CMK (cell line): ENCODE data around the gene TRERF1.
"Not testable (repeated sequence)": the region's sequence is repeated elsewhere in the genome, so short reads cannot be mapped to it uniquely, and the experiment has no call there.

Experiments used
- DNase-seq: peaks from one replicate; pipeline ENCODE4 v3.0.0-alpha.2; 2010; ENCODE audit warnings: low read depth

The TRERF1 gene

DNA sequence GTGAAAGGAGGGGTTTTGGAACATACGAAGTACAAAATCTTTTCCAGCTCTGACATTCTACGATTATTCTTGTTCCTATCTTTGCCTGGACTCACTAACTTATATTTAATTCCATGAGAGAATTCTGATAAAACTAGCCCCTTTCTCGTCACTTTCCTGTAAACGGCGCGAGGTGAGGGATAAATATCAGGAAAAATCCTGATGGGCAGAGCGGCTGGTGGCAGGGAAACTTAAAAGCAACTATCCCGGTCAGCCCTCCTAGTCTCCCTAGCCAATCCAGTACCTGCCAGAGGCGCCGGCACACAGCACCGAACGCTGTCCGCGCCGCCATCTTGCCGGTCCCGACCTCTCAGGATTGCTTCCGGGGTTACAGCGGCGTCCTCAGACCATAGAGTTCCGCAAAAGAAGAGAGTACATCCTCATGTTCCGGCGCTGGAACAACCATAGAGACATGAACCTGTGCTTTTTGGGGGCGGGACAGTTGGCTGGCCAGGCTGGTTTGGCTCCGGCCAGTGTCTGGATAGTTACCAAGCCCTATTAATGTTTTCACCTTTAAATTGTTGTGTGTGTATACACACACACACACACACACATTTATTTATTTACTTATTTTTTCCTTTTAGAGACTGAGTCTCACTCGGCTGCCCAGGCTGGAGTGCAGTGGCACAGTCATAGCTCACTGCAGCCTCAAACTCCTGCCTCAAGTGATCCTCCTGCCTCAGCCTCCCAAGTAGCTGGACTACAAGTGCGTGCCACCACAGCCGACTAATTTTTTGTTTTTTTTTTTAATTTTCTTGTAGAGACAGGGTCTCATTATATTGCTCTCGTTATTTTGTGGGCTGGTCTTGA is 234.0 kb downstream of the TRERF1 start, which contains the start of gene MRPS10:
MRPS10 (minus strand) TSS at position 343 of the 849 bp plus-strand sequence; CDS start at position 331, 12 bp downstream.
- DNase-seq = peak; percentile 79

- no peak for DNase-seq
These were observed 234.6 kb downstream of the TRERF1 start for GRCh38 chr6:42217157-42217518.

GRCh38 chr6:42216495-42216894 is 235.2 kb downstream of the TRERF1 start:
- not testable (repeated sequence) for DNase-seq

DNA sequence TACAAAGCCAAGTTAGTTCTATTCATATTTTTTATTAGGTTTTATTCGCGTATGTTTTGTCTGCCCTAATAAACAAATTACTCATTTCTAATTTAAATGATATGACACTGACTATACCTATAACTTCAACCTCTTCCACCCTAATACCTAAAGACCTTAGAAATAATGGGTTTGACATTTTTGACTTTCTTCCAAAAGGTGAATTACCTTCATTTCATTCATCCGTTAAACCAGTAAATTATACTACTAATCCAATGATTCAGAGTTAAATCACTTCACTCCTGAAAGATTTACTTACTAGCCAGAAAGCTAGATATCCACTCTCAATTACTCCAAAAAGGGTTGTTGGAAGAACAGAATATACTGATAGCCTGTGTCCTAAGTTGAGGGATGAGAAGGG is 239.3 kb downstream of the TRERF1 start:
- no peak for DNase-seq

GRCh38 chr6:42211726-42212125 is 240.0 kb downstream of the TRERF1 start:
- no peak for DNase-seq

DNA sequence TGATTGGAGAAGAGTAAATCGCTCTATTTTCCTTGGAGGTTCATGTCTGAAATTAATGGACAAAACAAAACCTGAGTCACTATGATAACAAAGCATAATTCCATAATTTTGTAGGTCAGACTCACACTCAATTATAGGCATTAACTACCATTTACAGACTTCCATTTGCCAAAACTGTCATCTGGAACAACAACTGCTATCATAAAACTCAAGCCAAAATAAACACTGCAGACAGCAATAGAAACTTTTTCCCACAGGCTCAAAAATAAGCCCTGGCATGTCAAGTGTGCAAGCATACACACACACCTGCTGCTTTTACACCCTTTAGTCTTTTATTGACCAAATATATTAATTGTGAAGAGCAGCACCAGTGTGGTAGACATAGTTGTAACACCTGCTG is 241.2 kb downstream of the TRERF1 start:
- DNase-seq = no peak

GRCh38 chr6:42207559-42207958 is 244.2 kb downstream of the TRERF1 start:
- not testable (repeated sequence) for DNase-seq

GRCh38 chr6:42204768-42205282 is 246.9 kb downstream of the TRERF1 start:
- no peak for DNase-seq

GRCh38 chr6:42203183-42203582 is 248.5 kb downstream of the TRERF1 start:
- DNase-seq = no peak

- not testable (repeated sequence) for DNase-seq
These were observed 249.4 kb downstream of the TRERF1 start for GRCh38 chr6:42202131-42202915.

DNA sequence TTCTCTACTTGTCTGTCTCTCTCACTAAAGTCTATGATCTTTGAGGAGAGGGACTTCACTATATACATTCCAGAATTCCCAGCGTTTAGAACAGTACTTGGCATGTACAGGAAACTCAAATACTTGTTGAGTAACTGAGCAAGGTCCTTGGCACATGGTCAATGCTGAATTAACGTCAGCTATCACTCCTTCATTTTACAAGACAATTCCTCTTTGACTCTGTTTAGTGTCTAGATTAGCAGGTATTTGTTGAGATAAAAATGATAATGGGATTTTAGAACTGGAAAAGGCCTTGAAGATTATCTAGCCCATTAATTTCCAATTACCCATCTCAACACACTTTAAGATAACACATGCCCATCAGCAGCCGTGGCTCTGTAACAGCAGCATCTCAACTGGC is 250.3 kb downstream of the TRERF1 start:
- DNase-seq = no peak

DNA sequence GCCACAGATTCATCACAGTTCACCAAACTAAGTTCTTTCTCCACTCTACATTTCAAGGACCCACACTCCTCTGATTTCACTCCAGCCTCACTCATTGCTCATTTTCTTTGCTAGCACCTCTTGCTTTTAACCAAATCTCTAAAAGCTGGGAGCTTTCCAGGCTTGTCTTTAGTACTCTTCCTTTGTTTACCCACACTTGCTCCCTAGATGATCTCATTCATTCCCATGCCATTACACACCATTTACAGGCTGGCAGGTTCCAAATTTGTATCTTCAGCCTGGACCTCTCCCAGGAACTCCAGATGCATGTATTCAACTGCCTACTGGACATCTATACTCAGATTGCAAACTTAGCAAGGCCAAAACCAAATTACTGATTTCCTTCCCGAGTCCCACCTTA is 251.7 kb downstream of the TRERF1 start:
- DNase-seq = no peak

DNA sequence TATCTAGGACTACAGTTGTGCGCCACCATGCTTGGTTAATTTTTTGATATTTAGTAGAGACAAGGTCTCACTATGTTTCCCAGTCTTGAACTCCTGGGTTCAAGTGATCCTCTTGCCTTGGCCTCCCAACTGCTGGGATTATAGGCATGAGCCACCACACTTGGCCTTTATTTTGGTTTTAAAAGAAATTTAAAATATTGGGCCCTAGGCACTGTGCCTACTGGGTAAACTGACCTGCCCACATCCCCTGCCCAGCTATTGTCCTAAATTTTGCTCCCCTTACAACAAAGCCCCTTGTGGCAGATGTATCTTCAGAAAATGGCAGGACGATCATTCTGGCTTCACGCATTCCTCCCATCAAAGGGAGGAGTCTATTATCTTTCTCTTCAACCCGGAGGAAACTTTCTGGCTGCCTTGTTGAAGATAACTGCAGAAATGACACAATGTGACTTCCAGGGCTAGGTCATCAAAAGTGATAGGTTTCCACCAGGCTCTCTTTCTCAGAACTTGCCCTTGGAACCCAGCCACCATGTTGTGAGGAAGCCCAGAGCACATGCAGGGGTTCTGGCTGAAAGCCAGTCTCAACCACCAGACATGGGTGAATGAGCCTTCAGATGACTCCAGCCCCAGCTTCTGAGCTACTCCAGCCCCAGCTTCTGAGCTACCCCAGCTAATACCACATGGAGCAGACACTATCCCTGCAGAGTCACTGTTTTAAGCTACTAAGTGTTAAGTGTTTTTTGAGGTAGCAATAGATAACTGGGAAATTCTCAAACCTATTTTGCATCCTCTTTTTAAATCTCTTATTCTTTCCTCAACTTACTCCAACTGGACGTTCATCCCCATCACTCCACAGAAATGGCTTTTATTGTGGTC is 252.4 kb downstream of the TRERF1 start:
- DNase-seq = peak; percentile 68

DNA sequence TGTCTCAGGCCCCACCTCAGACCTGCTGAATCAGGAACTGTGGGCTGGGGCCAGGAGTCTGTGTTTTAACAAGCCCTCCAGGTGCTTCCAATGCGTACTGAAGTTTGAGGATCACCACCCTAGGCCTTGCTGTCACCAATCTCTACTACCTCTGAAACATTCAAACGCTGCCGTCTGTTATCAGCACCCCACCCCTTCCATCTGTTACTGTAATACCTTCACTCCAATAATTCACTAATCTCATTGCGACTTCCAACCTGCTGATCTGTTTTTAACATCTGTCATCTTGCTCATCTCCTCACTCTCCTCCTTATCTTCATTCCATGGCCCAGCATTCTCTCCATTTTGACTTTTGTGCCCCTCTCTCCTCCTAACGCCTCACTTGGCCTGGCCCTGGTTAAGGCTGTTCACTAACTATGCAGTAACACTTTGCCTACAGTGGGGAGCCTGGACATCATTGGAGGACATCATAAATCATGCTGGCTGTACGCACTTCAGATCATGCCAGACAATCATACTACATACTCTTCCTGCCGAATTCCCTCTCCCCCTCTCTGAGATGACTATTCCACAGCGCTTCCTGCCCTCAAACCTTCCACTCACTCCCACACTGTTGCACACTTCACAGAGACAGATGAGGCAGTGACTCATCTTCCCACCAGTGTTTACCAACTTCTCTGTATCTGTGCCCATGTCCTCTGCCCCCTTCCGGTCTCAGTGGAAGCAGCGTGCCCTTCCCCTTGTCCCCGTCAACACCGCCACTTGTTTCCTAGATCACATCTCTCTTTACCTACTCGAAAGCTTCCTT is 254.0 kb downstream of the TRERF1 start:
- DNase-seq = peak; percentile 83

- no peak for DNase-seq
These were observed 256.3 kb downstream of the TRERF1 start for GRCh38 chr6:42195415-42195814.

DNA sequence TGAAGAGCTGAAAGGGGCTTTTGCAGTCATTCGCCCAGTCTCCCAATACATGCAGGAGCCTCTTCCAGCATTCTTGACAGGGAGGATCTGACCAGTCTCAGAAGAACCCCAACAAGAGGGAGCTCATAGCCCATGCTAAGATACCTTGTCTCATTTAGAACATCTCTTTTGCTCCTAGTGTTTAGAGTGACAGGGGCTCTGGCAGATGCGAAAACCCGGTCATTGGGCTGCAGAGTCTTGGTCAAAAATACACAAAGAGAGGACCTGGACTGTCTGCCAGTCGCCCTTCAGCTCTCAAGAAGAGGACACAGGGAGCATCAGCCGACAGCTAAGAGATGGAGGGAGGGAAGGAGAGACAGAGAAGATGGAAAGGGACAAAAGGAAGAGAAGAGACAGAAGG is 257.7 kb downstream of the TRERF1 start:
- no peak for DNase-seq

DNA sequence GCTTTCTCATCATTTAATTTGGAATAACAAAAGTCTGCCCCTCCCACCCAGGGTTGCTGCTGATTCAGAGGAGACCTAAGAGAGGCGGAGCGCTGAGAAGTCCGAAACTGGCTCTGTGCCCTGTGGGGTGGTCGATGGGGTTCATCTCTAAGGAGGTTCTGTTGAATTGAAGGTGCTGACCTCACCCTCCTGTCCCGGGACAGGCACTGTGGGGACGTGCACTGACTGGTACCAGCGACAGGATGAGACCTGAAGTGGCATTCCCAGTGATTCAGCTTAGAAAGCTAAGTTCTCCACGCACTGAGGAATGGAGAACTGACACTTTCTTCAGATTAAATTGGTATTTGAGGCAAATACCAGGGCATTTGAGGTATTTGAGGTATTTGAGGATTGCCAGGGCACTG is 258.2 kb downstream of the TRERF1 start:
- DNase-seq = no peak

GRCh38 chr6:42192385-42192784 is 259.3 kb downstream of the TRERF1 start:
- not testable (repeated sequence) for DNase-seq

GRCh38 chr6:42190554-42191183 is 261.1 kb downstream of the TRERF1 start:
- no peak for DNase-seq

DNA sequence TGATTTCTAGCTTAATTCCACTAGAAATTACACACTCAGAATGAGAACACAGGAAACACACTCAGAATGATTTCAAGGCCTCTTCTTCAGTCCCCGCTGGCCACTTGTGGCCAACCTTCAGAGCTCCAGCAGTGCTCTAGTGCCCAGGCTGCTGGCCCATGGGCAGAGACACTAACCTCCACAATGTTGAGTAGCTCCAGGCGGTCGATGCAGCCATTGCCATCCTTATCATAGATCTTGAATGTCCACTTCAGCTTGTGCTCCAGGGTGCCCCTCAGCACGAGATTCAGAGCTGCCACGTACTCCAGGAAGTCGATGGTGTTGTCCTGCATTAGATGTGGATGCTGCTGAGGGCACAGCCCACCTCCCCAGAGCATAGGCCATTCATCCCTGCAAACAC is 263.3 kb downstream of the TRERF1 start:
- no peak for DNase-seq

GRCh38 chr6:42185597-42185996 is 266.1 kb downstream of the TRERF1 start:
- no peak for DNase-seq
